ENCODE data around the gene GLCE.

Gene GLCE

DNA sequence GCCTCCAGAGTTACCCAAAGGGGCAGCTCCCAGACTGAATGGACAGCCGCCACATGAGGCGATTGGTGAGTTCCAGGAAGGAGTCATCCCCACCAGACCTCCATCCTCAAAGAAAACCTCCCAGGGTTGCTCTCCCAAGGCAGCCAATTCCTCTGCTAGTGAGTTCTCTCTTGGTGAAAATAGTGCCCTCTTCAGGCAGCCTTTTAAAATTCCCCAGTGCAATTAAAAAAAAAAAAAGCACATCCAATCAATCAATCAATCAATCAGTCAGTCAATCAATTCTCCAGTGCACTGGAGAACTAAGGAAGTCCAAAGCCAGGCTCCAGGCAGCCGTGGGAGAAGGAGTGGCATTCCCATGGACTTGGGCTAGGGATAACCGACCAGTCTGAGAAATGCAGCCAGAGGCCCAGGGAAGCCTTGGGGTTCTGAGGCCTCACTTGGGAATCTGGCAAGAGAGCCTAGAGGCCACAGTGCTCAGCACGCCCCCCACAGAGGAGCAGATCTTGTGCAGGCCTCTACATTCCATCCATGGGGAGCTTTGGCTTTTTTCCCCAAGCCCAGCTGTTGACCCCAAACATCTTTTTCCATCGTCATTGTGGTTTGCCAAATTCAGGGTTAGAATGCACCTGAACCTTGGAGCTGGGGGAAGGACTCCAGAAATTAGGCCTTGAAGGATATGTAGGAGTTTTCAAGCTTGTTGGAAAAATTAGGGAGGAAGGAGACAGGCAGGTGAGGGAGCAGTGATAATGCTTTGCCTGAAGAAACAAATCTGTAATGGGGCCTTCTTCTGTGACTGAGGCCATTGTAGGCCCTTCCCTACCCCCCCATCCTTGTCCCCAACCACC, 143.1 kb downstream of the GLCE start:
- ATAC-seq (ENCODE audit: low read depth) (no peak), DNase-seq (ENCODE audit: low spot score in 2 of 2) (no peak)
- H3K4me3 Mint-ChIP-seq, result no peak overlapping the region
- no peaks in the 10 kb centered on the region for H3K9me3 Mint-ChIP-seq
- H3K36me3 Mint-ChIP-seq, result no peaks in the 10 kb centered on the region
- peaks cover 30% of the 10 kb centered on the region for H3K27me3 Mint-ChIP-seq
- no peak overlapping the region for H3K27ac Mint-ChIP-seq
- no peaks in the 10 kb centered on the region for H3K4me1 Mint-ChIP-seq

DNA sequence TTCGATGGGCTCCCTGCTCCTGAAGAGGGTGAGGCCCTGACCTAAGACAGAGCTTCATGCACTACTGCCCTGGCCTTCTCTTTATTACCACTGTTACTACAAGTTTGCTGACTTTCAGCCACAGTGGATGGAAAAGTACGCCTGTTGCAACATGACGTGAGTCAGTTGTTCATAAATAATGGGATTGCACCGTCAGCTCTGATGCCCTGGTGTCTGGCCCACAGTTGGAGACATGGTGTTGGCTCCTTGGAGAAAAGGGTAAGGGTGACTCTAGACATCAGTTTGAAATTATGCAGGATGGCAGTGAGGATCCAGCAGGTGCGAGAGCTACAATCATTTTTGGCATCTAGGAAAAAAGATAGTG, 143.7 kb downstream of the GLCE start:
- Mint-ChIP-seq H3K4me3 (no peak overlapping the region), H3K27me3 (peaks cover 34% of the 10 kb centered on the region), H3K9me3 (no peaks in the 10 kb centered on the region), H3K27ac (no peak overlapping the region), H3K36me3 (no peaks in the 10 kb centered on the region), H3K4me1 (no peaks in the 10 kb centered on the region)
- DNase-seq (ENCODE audit: low spot score in 2 of 2), result no peak
- ATAC-seq (ENCODE audit: low read depth), result no peak

DNA sequence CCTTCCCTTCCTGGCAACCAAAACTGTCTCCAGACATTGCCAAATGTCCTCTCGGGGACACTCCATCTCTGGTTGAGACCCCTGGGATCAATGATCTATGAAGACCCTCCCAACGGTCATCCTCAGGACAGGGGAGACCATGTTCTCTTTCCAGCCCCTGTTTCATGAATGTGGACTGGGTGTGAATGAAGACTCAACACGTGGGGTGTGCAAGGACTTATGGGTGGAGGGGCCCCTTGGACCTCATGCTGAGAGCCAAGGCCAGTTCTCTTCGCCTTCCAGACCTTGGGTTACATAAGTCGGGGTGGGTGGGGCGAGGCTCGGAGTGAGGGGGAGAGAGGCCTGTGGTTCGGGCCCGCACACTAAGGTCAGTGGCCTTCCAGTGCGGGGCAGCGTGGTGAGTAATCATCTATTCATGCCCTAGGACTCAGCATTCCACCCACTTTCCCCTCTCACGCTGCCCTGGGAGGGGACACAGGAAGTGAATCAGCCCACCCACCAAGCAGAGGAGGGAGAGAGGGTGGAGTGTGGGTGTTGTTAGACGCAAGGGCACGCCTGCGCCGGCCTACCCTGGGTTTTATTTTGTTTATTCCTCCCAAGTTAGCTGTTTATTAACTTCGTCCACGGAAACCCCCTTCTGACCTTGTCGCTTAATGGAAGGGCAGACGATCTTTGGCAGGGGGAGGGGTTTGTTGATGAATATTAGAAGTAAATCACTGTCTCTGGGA, 144.9 kb downstream of the GLCE start:
- DNase-seq (ENCODE audit: low spot score in 2 of 2) (no peak), ATAC-seq (ENCODE audit: low read depth) (no peak)
- no peaks in the 10 kb centered on the region for H3K9me3 Mint-ChIP-seq
- H3K27ac Mint-ChIP-seq, result no peak overlapping the region
- no peaks in the 10 kb centered on the region for H3K36me3 Mint-ChIP-seq
- H3K4me1 Mint-ChIP-seq, result no peaks in the 10 kb centered on the region
- H3K4me3 Mint-ChIP-seq, result no peak overlapping the region
- peaks cover 35% of the 10 kb centered on the region for H3K27me3 Mint-ChIP-seq

DNA sequence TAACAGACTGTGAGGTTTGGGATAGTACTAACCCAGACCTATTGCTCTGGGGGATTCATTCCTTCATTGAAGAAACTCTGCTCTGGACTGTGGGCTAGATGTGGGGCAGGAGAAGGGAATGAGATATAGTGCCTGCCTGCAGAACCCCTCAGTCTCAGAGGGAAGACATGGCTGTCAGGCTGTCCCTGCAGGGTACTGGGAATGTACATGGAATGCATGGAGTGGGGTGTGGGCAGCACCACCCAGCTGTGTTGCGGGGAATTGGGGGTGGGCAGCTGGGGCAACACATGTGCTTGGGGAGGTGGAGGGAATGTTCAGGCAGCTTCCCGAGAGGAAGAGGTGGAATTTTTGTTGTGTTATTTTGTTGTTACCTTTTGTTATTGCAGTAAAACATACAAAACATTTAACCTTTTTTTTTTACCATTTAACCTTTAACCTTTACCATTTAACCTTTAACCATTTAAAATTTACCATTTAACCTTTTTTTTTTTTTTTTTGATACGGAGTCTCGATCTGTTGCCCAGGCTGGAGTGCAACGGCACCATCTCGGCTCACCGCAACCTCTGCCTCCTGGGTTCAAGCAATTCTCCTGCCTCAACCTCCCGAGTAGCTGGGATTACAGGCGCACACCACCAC, 145.6 kb downstream of the GLCE start:
- no peak for DNase-seq (ENCODE audit: low spot score in 2 of 2)
- Mint-ChIP-seq H3K9me3 (no peaks in the 10 kb centered on the region), H3K4me1 (no peaks in the 10 kb centered on the region), H3K36me3 (no peaks in the 10 kb centered on the region), H3K27ac (no peak overlapping the region), H3K27me3 (peaks cover 33% of the 10 kb centered on the region), H3K4me3 (no peak overlapping the region)
- ATAC-seq (ENCODE audit: low read depth), result no peak

DNA sequence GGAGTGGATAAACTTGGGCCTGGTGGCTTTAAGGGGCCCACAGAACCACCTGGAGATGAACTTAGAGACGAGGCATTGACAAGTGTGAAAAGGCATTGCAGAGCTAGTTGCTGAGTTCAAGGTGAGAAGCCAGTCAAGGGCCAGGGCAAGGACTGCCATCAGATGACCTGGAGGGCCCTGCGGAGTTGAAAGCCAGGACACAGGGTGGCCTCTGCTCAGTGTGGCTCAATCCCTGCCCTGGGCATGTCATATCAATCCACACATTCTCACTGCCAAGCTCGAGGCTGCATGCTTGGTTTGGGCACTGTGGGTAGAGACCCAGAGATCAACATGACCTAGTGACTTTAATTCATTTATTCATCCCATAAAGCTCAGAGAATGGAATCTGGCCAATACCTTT, 147.5 kb downstream of the GLCE start:
- DNase-seq (ENCODE audit: low spot score in 2 of 2) (no peak), ATAC-seq (ENCODE audit: low read depth) (no peak)
- H3K4me1 Mint-ChIP-seq, result no peaks in the 10 kb centered on the region
- no peaks in the 10 kb centered on the region for H3K9me3 Mint-ChIP-seq
- no peak overlapping the region for H3K4me3 Mint-ChIP-seq
- peaks cover 25% of the 10 kb centered on the region for H3K27me3 Mint-ChIP-seq
- no peak overlapping the region for H3K27ac Mint-ChIP-seq
- no peaks in the 10 kb centered on the region for H3K36me3 Mint-ChIP-seq

DNA sequence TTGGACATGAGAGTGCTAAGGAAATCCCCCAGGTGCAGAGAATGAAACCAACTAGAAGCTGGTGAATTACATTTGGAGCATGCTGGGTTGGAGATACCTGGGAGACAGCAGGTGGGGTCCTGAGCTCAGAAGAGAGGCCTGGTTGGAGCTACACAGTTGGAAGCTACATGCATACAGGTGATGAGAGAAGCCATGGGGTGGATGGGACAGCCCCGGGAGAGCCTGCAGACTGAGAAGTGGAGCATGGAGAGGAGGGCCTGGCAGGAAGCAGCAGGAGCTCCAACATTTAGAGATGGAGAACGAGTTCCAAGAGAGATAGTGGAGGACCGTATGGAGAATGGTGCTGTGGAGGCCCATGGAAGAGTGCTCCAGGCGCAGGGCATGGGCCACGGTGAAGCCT, 148.5 kb downstream of the GLCE start:
- H3K4me1 Mint-ChIP-seq, result peaks cover 3% of the 10 kb centered on the region
- H3K27me3 Mint-ChIP-seq, result peaks cover 25% of the 10 kb centered on the region
- ATAC-seq (ENCODE audit: low read depth), result no peak
- H3K36me3 Mint-ChIP-seq, result no peaks in the 10 kb centered on the region
- no peaks in the 10 kb centered on the region for H3K9me3 Mint-ChIP-seq
- DNase-seq (ENCODE audit: low spot score in 2 of 2), result no peak
- no peak overlapping the region for H3K4me3 Mint-ChIP-seq
- no peak overlapping the region for H3K27ac Mint-ChIP-seq

DNA sequence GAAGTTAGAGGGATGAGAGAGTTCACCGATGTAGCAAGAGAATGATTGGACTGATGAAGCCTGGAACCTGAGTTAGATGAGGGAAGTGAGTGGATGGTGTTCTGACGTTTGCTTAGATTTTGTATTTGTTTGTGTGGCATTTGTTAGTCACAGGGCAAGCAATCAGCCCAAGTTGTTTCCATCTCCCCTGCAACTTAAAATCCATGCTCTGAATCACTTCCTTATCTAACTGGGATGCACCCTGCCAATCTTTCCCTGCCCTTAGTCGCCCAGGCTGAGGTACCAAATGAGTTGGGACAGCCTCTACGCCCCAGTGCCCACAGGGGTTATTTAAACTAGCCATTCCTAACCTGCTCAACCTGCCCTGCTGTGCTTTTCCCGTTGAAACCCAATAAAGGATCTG, 150.9 kb downstream of the GLCE start:
- no peak for DNase-seq (ENCODE audit: low spot score in 2 of 2)
- H3K4me1 Mint-ChIP-seq, result peaks cover 3% of the 10 kb centered on the region
- peaks cover 30% of the 10 kb centered on the region for H3K27me3 Mint-ChIP-seq
- H3K27ac Mint-ChIP-seq, result no peak overlapping the region
- no peak overlapping the region for H3K4me3 Mint-ChIP-seq
- H3K36me3 Mint-ChIP-seq, result no peaks in the 10 kb centered on the region
- no peaks in the 10 kb centered on the region for H3K9me3 Mint-ChIP-seq
- no peak for ATAC-seq (ENCODE audit: low read depth)

DNA sequence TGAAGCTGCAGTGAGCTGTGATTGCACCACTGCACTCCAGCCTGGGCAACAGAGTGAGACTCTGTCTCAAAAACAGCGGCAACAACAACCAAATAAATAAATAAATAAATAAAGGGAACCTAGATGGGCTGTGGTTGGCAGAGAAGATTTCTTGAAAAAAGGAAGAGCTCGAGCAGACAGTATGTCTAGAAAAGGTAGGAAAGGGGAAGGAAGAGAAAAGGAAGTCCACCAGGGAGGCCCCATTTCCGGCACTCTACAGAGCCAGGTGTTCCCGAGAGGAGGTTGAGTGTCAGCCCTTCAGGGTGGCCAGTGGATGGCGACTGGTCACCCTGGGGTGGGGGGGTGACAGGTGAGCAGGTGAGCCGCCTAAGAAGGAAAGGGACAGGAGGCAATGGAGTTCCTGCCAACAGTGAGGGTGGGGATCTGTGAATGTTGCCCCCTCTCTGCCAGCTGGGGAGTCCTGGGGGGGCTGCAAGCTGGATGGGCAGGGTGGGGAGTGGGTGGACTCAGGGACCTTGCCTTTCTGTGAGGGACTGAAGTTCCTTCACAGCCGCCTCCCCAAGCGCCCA, 153.1 kb downstream of the GLCE start:
- Mint-ChIP-seq H3K9me3 (no peaks in the 10 kb centered on the region), H3K27ac (no peak overlapping the region), H3K36me3 (no peaks in the 10 kb centered on the region), H3K4me1 (peaks cover 3% of the 10 kb centered on the region), H3K4me3 (no peak overlapping the region), H3K27me3 (peaks cover 24% of the 10 kb centered on the region)
- DNase-seq (ENCODE audit: low spot score in 2 of 2) (no peak), ATAC-seq (ENCODE audit: low read depth) (no peak)

DNA sequence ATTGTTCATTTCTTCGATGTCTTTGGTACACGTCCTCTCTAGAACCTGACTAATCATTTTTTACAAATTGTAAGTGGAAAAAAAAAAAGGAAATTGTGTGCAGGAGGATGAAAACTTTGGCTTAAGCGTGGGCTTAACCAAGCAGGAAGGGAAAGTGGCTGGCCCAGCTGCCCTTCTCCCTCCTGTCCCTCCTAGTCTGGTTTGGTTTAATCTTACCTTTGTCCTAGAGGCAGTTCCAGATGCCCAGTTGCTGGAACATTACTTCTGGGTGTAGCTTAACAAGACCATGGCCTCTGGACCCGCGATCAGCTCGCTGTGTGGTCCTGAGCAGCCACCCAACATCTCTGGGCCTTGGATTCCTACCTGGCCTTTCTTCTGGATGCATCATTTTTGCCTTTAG, 153.7 kb downstream of the GLCE start:
- no peak for ATAC-seq (ENCODE audit: low read depth)
- H3K36me3 Mint-ChIP-seq, result no peaks in the 10 kb centered on the region
- H3K4me1 Mint-ChIP-seq, result peaks cover 3% of the 10 kb centered on the region
- H3K27me3 Mint-ChIP-seq, result peaks cover 18% of the 10 kb centered on the region
- H3K4me3 Mint-ChIP-seq, result no peak overlapping the region
- no peak overlapping the region for H3K27ac Mint-ChIP-seq
- no peaks in the 10 kb centered on the region for H3K9me3 Mint-ChIP-seq
- DNase-seq (ENCODE audit: low spot score in 2 of 2), result no peak

DNA sequence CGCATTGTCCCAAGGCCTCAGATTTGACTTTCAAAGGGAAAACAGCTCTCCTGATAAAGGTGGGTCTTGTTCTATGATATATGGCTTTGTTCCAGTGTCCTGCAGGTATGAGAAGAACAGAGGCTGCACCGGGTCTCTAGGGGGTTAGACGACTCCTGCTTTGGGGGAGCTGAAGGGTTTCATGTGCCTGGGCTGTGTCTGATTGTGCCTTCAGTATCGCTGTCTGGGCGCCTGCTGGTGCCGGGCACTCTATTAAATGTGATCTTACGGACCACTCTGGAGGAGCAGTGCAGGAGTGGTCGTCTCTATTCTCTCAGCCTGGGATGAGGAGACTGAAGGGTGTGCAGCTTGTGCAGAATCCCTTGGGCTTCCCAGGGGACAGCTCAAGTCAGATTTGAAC, 154.3 kb downstream of the GLCE start:
- Mint-ChIP-seq H3K27me3 (peaks cover 18% of the 10 kb centered on the region), H3K4me3 (no peak overlapping the region), H3K4me1 (peaks cover 3% of the 10 kb centered on the region), H3K36me3 (no peaks in the 10 kb centered on the region), H3K27ac (no peak overlapping the region), H3K9me3 (no peaks in the 10 kb centered on the region)
- no peak for ATAC-seq (ENCODE audit: low read depth)
- no peak for DNase-seq (ENCODE audit: low spot score in 2 of 2)

DNA sequence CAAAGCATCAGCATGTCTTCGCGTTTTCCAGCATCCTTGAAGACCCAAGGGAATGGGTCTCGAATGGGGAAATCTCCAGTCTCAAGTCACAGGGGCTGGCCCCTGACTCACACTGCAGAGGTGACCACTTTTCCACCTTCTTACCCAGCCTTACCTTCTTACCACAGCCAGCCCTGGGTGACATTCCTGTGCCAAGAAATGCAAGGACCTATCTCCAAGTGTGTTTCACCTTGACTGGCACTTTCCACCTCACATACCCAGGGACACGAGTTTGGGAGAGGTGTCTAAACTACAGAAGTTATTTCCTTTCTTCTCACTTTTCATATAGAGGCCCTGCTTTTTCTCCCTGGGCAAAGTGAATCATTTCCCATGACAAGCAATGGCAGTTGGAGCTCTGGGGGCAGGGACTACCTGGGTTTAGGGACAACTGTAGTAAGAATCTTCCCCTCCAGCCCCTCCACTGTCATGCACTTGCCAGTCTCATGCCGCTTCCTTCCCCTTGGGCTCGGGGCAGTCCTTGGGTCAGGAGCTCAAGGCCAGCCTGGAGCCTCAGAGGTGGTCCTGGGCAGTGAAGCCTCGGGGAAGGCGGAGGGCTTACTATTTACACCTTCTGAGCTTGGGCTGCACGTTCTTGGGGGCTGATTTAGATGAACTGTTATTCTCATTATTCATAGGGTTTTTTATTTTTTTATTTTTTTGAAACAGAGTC, 155.1 kb downstream of the GLCE start:
- Mint-ChIP-seq H3K9me3 (no peaks in the 10 kb centered on the region), H3K27me3 (peaks cover 15% of the 10 kb centered on the region), H3K36me3 (no peaks in the 10 kb centered on the region), H3K4me3 (no peak overlapping the region), H3K4me1 (peaks cover 3% of the 10 kb centered on the region), H3K27ac (no peak overlapping the region)
- DNase-seq (ENCODE audit: low spot score in 2 of 2), result no peak
- no peak for ATAC-seq (ENCODE audit: low read depth)

DNA sequence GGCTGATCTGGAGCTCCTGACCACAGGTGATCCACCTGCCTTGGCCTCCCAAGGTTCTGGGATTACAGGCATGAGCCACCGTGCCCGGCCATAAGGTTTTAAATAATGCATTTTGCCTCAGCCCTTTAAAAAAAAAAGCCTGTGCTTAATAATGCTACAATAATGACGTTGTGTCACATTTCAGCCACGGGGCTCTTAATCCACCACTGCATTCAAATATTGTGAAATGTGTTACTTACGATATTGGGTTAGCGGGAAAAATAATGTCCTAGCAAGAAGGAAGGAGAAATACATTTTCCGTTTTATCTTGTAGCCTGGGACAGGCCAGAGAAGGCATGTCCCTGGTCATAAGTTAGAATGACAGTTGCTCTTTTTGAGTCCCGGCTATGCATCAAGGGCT, 155.9 kb downstream of the GLCE start:
- DNase-seq (ENCODE audit: low spot score in 2 of 2), result no peak
- H3K9me3 Mint-ChIP-seq, result no peaks in the 10 kb centered on the region
- peaks cover 3% of the 10 kb centered on the region for H3K4me1 Mint-ChIP-seq
- no peak overlapping the region for H3K27ac Mint-ChIP-seq
- no peak overlapping the region for H3K4me3 Mint-ChIP-seq
- peaks cover 14% of the 10 kb centered on the region for H3K27me3 Mint-ChIP-seq
- H3K36me3 Mint-ChIP-seq, result no peaks in the 10 kb centered on the region
- ATAC-seq (ENCODE audit: low read depth), result no peak

DNA sequence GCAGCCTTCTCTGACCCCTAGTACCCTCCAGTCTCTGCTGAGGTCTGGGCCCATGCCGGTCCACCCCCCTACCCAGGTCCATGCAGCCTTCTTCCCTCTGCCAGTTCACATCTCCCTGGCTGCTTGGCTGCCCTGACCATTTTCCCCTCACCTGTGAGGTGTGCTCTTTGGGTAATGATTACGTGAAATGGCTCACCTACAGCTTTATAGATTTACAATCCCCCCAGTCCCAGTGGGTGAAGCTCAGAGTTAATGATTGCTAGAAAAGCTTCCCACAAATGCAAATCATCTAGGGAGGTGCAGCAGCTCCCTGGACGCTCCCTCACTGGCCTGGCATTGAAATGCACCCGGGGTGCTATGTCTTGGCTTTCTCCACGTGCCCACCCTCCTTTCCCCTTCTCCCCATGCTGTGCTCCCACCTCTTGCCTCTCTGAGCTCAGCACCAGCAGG, 157.0 kb downstream of the GLCE start:
- H3K4me1 Mint-ChIP-seq, result peaks cover 3% of the 10 kb centered on the region
- no peaks in the 10 kb centered on the region for H3K36me3 Mint-ChIP-seq
- H3K4me3 Mint-ChIP-seq, result no peak overlapping the region
- H3K9me3 Mint-ChIP-seq, result no peaks in the 10 kb centered on the region
- no peak overlapping the region for H3K27ac Mint-ChIP-seq
- DNase-seq (ENCODE audit: low spot score in 2 of 2) (no peak), ATAC-seq (ENCODE audit: low read depth) (no peak)
- H3K27me3 Mint-ChIP-seq, result peaks cover 17% of the 10 kb centered on the region

DNA sequence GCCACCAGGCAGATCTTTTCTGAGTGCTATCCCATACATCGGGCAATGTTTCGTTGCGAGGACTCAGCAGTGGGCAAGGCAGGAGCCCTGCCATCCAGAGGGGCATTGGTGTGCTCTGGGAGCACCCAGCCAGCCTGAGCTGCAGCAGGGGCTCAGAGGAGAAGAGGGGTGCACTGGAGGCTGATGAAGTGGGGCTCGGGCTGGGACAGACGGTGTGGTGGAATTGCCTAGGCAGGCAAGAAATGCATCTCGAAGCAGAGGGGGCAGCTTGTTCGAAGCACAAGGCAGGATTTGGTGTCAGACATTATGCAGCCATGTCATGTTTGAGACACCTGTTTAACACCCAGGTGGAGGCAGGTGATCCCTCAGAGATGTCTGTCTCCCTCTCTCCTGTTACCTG, 157.6 kb downstream of the GLCE start:
- Mint-ChIP-seq H3K27me3 (peaks cover 19% of the 10 kb centered on the region), H3K9me3 (no peaks in the 10 kb centered on the region), H3K4me1 (peaks cover 3% of the 10 kb centered on the region), H3K36me3 (no peaks in the 10 kb centered on the region), H3K27ac (no peak overlapping the region), H3K4me3 (no peak overlapping the region)
- DNase-seq (ENCODE audit: low spot score in 2 of 2) (no peak), ATAC-seq (ENCODE audit: low read depth) (no peak)

Data from memory B cell (primary cell).